GM21528 (cell line): ENCODE results near the gene GSG1L.
"Not testable (repeated sequence)": the region's sequence is repeated elsewhere in the genome, so short reads cannot be mapped to it uniquely, and the experiment has no call there.

Experiments
- ATAC-seq: cut with Tn5 transposase; IDR thresholded peaks from one replicate; pipeline ENCODE4 v1.9.1; 2021; ENCODE audit warnings: mild to moderate bottlenecking, moderate library complexity; ENCODE audit not compliant: unreplicated experiment, low FRiP score

GSG1L gene

DNA sequence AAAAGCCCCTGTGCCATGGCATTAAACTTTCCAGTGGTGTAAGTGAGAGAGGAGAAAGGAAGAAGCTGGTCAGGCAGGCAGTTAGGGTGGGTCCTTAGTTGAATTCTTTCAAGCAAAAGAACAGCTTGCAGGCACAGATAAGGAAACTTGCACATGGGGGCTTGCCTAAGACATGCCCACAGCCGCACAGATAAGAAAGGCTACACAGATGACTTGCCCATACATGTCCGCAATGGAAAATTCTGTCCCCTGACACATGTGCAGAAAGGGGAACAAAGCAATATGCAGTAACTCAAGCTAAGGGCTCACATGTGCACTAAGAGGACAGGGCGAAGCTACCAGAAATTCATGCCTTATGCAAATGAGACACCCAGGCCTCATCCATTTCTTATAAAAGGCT is 69.9 kb downstream of the GSG1L start:
- no peak for ATAC-seq

DNA sequence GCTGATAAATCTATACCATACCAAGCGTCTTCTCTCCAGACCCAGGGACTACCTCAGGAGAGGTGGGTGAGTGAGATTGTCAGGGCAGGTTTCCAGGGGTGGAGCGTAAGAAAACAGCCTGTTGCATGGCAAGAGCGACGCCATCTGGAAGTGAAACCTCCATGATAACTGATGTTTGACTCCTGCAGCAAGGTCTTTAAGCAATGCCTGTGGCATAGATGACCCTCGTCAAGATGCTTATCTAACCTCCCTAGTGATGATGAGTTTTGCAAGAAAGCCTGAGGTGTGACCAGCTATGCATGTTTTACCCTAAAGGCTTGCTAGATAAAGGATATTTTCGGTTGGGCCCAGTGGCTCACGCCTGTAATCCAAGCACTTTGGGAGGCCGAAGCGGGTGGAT is 71.6 kb downstream of the GSG1L start:
- no peak for ATAC-seq

DNA sequence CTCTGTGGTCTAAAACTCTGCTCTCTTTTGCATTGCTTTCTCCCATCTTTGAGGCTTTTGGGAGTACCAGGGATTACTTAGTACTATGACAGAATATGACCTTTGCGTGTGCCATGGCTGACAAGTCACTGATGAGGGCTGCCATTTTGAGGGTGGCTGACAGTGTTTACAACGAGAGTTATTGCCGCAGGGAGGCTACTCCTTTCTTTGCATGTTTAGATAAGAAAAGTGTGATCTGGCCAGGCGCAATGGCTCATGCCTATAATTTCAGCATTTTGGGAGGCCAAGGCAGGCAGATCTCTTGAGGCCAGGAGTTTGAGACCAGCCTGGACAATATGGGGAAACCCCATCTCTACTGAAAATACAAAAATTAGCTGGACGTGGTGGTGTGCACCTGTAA is 77.5 kb downstream of the GSG1L start:
- ATAC-seq = no peak

DNA sequence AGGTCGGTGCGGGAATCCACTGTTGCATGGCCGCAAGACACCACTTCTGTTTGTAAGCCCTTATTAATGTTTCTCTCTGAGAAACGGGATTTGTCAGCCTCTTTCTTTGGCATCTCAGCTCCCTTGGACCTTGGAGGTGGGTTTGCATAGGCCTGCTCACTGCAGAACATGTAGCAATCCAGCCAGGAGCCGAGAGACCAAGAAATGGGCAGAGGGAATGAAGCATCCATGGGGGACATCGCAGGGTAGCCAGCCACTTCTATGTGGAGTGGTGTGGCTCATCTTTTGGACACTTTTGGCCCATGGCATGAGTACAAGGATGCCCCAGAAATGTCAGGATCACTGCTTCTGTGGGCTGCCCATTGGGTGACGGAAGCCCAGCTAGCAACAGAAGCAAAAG is 79.4 kb downstream of the GSG1L start:
- no peak for ATAC-seq

DNA sequence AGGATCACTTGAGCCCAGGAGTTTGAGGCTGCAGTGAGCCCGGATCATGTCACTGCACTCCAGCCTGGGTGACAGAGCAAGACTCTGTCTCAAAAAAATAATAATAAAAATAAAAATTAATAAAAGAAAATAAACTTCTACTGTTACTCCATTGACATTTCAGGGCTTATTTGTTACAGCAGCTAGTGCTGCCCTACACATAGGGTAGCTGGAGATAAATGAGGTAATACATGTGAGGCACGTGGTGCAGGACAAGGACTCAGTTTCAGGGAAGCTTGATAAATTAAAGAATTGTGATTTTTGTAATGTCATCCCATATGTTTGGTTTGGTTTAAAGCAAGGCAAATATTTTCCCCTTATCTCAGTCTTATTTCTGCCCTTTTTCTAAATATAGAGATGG is 80.3 kb downstream of the GSG1L start:
- no peak for ATAC-seq

DNA sequence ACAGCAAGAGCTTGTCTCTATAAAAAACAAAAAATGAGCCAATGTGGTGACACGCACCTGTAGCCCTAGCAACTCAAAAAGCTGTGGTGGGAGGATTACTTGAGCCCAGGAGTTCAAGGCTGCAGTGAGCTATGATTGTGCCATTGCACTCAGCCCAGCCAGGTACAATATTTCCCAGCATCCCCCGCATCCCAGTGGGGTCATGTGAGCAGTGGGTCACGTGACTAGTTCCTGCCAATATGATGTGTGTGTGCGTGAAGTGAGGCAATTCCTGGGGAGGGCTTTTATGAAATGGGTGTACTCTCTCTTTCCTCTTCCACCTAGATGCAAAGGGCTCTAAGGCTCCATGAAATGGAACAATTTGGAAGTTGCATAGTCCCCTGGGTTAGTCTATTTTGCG is 81.3 kb downstream of the GSG1L start:
- ATAC-seq = no peak

DNA sequence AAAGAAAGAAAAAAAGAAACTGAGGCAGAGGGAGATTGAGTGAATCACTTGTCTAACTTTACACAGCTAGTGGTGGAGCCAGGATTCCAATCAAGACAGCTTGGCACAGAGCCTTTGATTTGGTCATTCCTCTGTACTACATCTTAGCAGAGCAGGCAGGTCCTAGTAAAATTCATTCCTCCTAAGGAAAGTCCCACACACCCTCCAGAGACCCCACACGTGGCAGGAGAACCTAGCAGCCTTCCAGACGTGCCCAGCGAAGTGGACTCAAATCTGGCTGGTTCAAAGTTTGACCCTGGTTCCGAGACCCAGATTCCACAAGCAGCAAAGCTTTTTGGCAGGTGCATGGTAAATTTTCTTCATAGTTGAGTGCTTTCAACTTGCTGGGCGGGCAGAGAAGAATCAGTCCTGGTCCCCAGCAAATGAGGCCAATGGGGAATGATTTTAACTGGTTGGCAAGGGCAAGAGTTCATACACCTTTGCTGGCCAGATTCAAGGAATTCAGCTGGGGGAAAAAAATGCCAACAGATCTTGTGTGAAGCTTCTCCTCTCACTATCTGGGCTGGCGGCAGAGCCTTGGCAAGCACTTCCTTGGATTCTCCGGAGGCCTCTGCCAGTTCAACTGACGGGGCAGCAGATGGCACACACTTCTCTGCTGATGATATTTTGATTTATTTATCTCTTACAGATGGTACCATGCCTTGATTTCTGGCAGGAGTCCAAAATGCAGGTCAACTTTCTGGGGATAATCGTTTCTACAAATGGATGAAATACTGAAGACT is 82.4 kb downstream of the GSG1L start:
- no peak for ATAC-seq

DNA sequence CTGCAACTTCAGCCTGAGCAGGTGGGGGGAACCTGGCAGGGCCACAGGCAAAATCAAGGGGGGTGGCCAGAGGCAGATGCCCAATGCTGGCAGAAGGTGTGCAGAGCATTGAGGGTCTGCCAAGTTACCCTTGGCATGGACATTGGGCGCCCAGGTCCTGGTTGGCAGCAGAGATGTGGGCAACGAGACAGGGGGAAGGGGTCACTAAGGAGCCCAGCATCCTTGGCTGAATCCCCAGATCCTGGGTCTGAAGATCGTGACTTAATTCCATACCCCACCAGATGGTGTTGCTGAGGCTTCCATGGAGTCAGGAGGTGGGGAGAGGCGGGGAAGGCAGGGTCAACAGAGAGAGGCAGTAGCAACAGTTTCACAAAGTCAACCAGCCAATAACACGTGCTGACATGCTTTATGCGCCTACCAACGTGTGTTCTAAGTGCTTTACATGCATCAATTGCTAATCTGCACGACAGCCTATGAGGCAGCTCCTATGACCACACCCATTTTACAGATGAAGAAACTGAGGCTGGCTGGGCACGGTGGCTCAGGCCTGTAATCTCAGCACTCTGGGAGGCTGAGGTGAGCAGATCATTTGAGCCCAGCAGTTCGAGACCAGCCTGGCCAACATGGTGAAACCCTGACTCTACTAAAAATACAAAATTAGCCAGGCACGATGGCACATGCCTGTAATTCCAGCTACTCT is 83.3 kb downstream of the GSG1L start:
- ATAC-seq = no peak

DNA sequence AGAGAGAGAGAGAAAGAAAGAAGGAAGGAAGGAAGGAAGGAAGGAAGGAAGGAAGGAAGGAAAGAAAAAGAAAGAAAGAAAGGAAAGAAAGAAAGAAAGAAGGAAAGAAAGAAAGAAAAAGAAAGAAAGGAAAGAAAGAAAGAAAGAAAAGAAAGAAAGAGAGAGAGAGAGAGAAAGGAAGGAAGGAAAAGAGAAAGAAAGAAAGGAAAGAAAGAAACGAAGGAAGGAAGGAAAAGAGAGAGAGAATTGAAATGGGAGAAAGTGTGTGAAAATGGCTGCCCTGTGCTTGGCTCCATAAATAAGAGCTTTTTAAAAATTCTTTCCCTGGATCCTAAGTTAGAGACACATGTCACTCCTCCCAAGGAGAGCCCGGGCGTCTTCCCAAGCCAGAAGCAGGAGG is 83.8 kb downstream of the GSG1L start:
- ATAC-seq = not testable (repeated sequence)

DNA sequence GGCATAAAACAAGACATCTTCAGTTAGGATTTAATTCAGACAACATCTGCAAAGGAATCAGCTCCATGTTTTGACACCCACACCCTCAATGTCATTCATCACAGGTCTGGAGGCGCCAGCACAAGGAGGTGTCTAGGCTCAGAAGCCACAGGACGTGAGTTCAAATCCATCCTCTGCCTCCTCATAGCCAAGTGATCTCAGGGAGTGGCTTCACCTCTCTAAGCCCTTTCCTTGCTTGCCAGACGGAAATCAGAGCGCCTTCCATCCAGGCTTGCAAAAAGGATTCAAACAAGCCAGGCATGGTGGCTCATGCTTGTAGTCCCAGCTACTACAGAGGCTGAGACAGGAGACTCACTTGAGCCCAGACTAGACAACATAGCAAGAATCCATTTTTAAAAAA is 84.6 kb downstream of the GSG1L start:
- ATAC-seq = no peak

DNA sequence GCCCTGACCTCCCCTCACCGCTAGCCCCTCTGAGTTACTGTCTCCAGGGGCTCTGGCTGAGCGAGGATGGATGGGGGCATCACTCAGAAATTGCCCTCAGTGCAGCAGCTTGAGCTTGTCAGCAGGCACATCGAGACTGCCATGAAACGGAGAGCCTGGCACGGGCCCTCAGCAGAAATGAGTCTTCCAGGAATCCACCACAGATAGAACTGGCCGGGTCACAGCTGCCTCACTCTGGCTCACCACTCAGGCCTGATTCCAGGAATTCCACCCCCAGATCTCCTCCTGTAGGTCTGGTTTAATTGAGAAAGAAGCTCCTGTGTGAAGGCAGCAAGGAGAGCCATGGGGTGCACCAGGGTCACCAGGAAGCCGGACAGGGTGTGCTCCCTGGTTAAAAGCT is 85.5 kb downstream of the GSG1L start:
- ATAC-seq = no peak

DNA sequence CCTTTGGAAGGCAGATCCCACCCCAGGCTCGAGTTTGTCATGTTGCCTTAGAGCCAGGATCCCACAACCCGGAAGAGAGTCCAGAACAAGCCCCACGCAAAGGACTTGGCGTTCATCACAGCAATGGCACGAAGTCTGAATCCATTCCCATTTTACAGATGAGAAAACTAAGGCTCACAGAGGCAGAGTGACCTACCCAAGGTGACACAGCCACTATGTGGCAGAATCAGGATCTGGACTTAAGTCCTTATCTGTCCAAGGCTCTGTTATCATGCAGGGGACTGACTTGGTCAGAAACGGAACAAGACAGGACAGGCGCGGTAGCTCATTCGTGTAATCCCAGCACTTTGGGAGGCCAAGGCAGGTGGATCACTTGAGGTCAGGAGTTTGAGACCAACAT is 86.5 kb downstream of the GSG1L start:
- no peak for ATAC-seq

DNA sequence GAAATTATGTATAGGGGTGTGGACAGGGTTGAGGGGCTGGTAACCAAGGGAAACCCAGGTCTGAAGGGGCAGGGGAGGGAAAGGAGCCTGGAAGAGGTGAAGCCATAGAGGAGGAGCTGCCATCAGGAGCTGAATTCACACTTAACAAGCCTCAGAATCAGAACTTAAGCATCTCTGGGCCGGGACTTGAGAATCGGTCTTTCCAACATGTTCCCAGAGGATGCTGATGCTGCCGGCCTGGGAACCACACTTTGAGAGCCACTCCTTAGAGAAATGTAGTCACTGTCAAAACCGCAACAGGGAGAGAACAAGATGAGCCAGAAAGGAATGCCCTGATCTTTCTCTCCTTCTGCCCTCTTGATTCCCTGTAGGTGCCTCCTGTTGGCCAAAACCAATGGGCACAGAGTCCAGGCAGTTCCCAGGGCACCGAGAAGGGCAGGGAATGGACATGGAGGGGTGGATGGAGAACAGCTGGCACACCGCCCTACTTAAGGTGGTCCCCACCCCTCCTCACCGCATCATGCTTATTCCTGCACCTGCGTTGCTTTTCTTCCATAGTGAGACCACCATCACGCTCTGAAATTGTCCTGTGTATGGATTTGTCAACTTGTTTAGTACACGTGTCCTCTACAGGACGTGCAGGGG is 88.5 kb downstream of the GSG1L start:
- ATAC-seq = no peak

DNA sequence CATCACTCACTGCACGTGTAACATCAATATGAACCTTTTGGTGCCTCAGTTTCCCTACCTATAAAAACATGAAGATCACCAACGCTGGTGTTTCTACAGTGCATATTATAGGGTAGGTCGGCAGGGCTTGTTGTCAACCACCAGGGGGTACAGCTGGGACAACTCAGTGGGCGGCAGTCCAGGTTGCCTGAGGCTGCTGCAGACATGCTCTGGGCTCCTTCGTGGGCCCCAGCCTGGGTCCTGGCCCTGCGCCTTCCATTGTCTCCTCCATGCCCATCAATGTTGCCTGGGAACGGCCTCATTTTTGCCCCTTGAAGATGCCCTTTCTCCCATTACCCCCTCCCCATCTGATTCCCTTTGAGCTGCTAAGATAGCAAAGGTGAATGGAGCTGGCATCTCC is 89.8 kb downstream of the GSG1L start:
- no peak for ATAC-seq

DNA sequence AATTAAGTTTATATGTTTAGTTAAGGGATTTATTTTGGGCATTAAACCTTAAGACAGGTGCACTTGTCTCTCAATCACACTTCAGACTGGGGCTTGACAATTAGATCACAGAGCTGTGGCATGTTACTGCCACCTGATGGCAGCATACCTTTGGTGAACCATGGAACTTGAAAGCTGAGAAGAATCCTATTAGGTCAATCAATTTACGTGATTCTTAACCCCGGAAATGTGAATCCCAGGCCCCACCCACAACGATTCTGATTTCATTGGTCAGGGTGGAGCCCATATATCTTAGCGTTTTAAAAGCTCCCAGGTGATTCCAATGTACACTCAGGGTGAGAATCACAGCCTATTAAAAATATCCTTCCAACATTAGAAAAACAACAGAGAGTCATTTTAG is 91.0 kb downstream of the GSG1L start:
- no peak for ATAC-seq

DNA sequence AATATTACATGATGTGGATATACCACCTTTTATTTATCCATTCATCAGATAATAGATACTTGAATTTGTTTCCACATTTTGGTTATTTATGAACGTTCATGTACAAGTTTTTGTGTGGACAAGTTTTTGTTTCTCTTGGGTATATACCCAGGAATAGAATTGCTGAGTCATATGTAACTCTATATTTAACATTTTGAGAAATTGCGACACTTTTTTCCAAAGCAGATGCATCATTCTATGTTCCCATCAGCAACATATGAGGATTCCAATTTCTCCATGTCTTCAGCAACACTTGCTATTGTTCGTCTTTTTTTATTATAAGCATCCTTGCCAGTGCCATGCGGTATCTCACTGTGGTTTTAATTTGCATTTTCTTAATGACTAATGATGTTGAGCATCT is 93.9 kb downstream of the GSG1L start:
- ATAC-seq = no peak

DNA sequence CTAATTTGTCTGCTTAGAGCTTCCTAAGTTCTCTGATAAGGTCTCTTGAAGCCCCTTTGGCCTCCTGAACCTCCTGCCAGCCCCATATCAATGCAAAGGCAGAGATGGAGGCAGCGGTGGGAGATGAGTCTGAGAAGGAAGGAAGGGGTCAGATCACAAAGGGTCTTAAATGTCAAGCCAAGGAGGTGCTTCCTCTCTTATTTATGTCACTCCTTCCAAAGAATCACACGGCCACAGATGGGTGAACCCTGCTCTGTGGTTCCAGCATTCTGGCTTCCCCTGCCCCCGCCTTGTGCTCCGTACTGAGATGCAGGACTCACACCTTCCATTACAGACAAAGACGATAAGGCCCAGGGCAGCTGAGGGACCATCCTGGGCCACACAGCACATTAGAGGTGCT is 96.3 kb downstream of the GSG1L start:
- ATAC-seq = no peak

DNA sequence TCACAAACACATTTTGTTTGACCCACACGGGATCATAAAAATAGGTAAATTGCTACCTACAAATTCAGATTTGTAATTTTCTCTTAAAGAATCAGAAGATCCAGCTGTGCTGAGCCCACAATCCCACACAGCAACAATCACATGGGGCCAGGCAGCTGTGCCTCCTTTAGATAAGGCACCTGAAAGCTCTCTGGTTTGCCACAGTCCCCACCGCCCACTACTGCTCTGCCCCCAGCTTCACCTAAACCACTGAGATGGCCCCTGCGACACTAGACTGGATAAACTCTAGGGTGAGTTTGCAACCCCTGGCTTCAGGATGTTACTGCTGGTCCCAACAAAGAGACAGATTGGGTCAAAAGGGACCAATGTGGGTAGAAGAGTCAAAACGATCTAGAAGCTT is 96.8 kb downstream of the GSG1L start:
- no peak for ATAC-seq

DNA sequence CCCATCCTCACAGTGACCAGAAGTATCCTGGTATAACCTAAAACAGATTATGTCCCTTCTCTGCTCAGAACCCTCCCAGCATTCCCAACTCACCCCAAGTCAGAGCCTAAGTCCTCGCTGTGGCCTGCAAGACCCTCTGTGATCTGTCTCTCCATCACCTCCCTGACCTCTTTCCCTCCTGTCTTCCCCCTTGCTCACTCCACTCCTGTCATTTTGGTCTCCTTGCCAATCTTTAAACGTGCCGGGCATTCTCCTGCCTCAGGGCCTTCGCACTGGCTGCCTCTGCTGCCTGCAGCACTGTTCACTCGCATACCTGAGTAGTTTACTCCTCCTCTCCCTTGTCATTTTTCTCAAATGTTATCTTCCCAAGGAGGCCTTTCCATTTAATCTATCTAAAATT is 97.7 kb downstream of the GSG1L start:
- ATAC-seq = no peak

DNA sequence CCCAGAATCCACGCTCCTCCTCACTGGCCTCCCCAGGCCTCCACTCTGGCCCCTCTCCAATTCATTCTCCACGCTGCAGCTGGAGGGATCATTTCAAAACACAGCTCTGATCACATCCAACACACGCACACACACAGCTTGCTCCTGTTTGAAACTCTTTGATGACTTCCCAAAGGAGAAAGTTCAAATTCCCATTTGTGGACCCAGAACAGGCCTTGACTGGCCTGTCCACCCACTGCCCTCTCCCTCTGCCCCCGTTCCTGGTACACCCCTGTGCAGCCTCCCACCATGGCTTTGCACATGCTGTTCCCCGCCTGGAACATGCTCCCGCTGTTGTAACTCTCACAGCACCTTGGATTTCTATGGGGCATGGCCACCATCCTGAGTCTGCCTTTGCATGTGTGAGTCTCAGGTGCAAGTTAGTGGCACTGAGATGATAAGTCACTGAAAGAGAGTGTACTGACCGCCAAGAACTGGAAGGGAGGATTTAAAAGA is 100.0 kb downstream of the GSG1L start:
- ATAC-seq = no peak

DNA sequence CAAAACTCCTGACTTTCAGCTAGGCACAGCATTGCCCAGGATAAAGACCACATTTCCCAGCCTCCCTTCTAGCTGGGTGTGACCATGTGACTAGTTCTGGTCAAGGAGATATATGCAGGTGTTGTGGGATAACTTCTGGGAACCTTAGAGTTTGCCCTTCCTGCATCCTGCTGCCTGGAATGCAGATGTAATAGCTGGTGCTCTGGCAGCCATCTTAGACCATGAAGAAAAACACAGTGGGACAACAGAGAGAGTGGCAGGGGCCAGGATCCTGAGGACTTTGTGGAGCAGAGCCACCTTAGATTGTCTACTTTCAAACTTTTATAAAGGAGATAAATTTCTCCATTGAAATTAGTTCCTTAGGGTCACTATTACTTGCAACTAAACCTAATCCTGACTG is 101.3 kb downstream of the GSG1L start:
- no peak for ATAC-seq

DNA sequence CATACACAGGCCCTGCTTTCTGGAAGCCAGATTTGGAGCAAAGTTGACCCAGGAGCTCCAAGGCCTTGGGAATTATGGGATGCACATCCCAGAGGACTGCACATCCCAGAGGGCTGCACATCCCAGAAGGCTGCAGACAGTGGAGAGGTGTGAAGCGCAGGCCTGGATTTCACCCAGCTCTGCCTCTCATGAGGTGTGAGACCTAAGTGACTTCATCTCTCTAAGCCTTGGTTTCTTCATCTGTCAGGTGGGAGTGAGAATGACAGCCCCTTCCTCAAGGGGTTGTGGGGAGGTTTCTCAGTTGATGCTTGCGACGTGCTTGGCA is 102.3 kb downstream of the GSG1L start:
- no peak for ATAC-seq
